Mesothelial cell of epicardium (in vitro differentiated cells): ENCODE results near the gene NKAIN2. TPM values are rescaled to one million over a fixed set of nuclear protein-coding genes. Genes with fewer than 3 reads are reported as not detected.
A peak's percentile ranks its signal among the peaks of the same experiment; 100 is the strongest.

Source experiments
- DNase-seq, 2 experiments: peaks; one replicate each; pipeline ENCODE4 v3.0.0; 2021; ENCODE audit warnings: low spot score in 2 of 2; ENCODE audit not compliant: unreplicated experiment in 2 of 2
- H3K27ac Mint-ChIP-seq: 2 replicates; pipeline ENCODE4 v1.8.0; 2021; ENCODE audit warnings: mixed read lengths
- H3K27me3 Mint-ChIP-seq: 2 replicates; pipeline ENCODE4 v1.8.0; 2021; ENCODE audit warnings: low read depth, mixed read lengths
- H3K36me3 Mint-ChIP-seq: 2 replicates; pipeline ENCODE4 v1.8.0; 2021; ENCODE audit warnings: mixed read lengths
- H3K4me1 Mint-ChIP-seq: 2 replicates; pipeline ENCODE4 v1.8.0; 2021; ENCODE audit warnings: mixed read lengths
- H3K4me3 Mint-ChIP-seq: 2 replicates; pipeline ENCODE4 v1.8.0; 2021; ENCODE audit warnings: mild to moderate bottlenecking, moderate library complexity, mixed read lengths
- H3K9me3 Mint-ChIP-seq: 2 replicates; pipeline ENCODE4 v1.8.0; 2021; ENCODE audit warnings: mixed read lengths
- CTCF ChIP-seq: fragments of 200-600 bp; sonication (generic); IDR thresholded peaks from one replicate; pipeline ENCODE4 v1.5.0; 2021; ENCODE audit warnings: antibody characterized with exemption; ENCODE audit not compliant: unreplicated experiment
- total RNA-seq: library from RNA; stranded (reverse); gene quantifications from 3 replicates; pipeline ENCODE4 v1.2.1, GENCODE V29; 2021

NKAIN2 gene
- total RNA-seq, 1 donor from 2014 or later, result 1.6 TPM

DNA sequence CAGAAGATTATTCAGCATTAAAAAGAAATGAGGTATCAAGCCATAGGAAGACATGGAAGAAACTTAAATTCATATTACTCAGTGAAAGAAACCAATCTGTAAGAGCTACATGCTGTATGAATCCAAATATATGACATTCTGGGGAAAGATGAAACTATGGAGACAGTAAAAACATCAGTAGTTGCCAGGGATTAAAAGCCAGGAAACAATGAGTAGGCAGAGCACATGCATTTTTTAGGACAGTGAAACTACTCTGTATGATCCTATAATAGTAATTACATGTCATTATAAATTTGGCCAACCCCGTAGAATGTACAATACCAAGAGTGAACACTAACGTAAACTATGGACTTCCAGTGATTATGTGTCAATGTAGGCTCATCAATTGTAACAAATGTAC, 1065.8 kb downstream of the NKAIN2 start:
- no peak for DNase-seq
- H3K27ac Mint-ChIP-seq, result no peak overlapping the region
- no peak for TF ChIP-seq CTCF
- H3K4me3 Mint-ChIP-seq, result no peak overlapping the region
- no peaks in the 10 kb centered on the region for H3K27me3 Mint-ChIP-seq
- H3K36me3 Mint-ChIP-seq, result no peaks in the 10 kb centered on the region
- H3K4me1 Mint-ChIP-seq, result peaks cover 10% of the 10 kb centered on the region
- H3K9me3 Mint-ChIP-seq, result no peaks in the 10 kb centered on the region

GRCh38 chr6:124870611-124871459, 1067.2 kb downstream of the NKAIN2 start:
- Mint-ChIP-seq H3K9me3 (peaks cover 3% of the 10 kb centered on the region), H3K27ac (no peak overlapping the region), H3K36me3 (no peaks in the 10 kb centered on the region), H3K4me3 (no peak overlapping the region), H3K4me1 (peaks cover 10% of the 10 kb centered on the region), H3K27me3 (no peaks in the 10 kb centered on the region)
- TF ChIP-seq CTCF, result peak; percentile 47
- DNase-seq, result no peak

DNA sequence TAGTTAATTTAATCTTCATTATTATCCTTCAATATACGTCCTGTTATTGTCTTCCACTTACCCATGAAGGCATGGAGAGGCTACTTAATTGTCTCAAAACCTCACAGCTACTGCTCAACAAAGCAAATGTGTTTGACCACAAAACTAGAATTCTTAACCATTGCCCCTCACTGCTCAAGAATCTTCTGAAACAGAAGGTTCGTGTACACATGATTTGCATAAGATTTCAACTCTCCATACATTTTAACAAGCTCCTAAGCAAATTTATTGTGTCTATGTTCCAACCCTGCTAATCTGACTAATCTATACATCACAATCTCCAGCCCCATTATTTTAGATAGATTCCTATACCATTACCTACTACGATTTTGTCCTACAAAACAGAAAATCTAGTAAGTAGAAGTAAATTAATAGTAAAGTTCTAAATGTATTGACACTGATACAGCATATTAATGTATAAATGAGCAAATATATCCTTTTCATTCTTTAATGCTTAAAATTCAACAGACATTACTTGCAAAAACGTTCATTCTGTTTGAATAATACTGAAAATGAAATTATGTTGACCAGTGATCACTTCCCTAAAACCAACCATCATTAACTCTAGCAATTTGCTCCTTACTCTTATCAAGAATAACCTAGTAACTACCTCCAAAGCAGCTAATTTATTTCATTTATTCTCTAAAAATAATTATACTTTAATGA, 1068.8 kb downstream of the NKAIN2 start:
- H3K27me3 Mint-ChIP-seq, result no peaks in the 10 kb centered on the region
- no peaks in the 10 kb centered on the region for H3K36me3 Mint-ChIP-seq
- no peak overlapping the region for H3K27ac Mint-ChIP-seq
- TF ChIP-seq CTCF, result no peak
- H3K9me3 Mint-ChIP-seq, result peaks cover 4% of the 10 kb centered on the region
- peaks cover 10% of the 10 kb centered on the region for H3K4me1 Mint-ChIP-seq
- DNase-seq, result no peak
- no peak overlapping the region for H3K4me3 Mint-ChIP-seq

GRCh38 chr6:124873066-124873410, 1069.4 kb downstream of the NKAIN2 start:
- no peak overlapping the region for H3K27ac Mint-ChIP-seq
- no peak for TF ChIP-seq CTCF
- H3K36me3 Mint-ChIP-seq, result no peaks in the 10 kb centered on the region
- peaks cover 10% of the 10 kb centered on the region for H3K4me1 Mint-ChIP-seq
- no peak overlapping the region for H3K4me3 Mint-ChIP-seq
- DNase-seq, result no peak
- no peaks in the 10 kb centered on the region for H3K27me3 Mint-ChIP-seq
- peaks cover 4% of the 10 kb centered on the region for H3K9me3 Mint-ChIP-seq

Other genes with a start within 250 kb of the NKAIN2 start
- gene TRDN, start 166.9 kb upstream of the NKAIN2 start, total RNA-seq, result 0.20 to 0.34 TPM in 2 of 3 replicates, not detected in the other